Loucy (cell line): ENCODE data around the gene PHGDH.
"Not testable (repeated sequence)": the region's sequence is repeated elsewhere in the genome, so short reads cannot be mapped to it uniquely, and the experiment has no call there.

Experiments
- EZH2phosphoT487 ChIP-seq: fragments of 200-600 bp; IDR thresholded peaks from 2 replicates; pipeline ENCODE4 v1.6.1; 2018; ENCODE audit warnings: antibody characterized with exemption, mild to moderate bottlenecking, moderate library complexity, borderline replicate concordance
- TF ChIP-seq, protein P1 (sequence below): fragments of 200-600 bp; sonication (generic); conservative IDR thresholded peaks from 2 replicates; pipeline ENCODE4 v1.5.1; 2014; ENCODE audit warnings: mild to moderate bottlenecking, antibody characterized with exemption, low read length

DNA sequence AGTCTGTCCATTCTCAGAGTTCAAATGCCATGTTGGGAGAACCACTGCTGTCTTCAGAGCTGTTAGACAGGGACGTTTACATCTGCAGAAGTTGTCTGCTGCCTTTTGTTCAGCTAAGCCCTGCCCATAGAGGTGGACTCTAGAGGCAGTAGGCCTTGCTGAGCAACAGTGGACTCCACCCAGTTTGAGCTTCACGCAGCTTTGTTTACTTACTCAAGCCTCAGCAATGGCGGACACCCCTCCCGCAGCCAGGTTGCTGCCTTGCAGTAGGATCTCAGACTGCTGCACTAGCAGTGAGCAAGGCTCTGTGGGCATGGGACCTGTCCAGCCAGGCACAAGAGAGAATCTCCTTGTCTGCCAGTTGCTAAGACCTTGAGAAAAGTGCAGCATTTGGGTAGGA is 14.9 kb upstream of the PHGDH start:
- TF ChIP-seq, protein P1, sequence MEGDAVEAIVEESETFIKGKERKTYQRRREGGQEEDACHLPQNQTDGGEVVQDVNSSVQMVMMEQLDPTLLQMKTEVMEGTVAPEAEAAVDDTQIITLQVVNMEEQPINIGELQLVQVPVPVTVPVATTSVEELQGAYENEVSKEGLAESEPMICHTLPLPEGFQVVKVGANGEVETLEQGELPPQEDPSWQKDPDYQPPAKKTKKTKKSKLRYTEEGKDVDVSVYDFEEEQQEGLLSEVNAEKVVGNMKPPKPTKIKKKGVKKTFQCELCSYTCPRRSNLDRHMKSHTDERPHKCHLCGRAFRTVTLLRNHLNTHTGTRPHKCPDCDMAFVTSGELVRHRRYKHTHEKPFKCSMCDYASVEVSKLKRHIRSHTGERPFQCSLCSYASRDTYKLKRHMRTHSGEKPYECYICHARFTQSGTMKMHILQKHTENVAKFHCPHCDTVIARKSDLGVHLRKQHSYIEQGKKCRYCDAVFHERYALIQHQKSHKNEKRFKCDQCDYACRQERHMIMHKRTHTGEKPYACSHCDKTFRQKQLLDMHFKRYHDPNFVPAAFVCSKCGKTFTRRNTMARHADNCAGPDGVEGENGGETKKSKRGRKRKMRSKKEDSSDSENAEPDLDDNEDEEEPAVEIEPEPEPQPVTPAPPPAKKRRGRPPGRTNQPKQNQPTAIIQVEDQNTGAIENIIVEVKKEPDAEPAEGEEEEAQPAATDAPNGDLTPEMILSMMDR: not testable (repeated sequence)
- TF ChIP-seq EZH2phosphoT487: not testable (repeated sequence)
